DOHH2 (cell line): ENCODE measurements around the gene ZFAND3.

Experiments used
- H3F3A ChIP-seq: fragments of 200-600 bp; sonication (generic), shearing (Covaris generic); 2 replicates; pipeline ENCODE4 v1.6.0; 2016; ENCODE audit warnings: antibody characterized with exemption, mild to moderate bottlenecking; ENCODE audit not compliant: control insufficient read depth, insufficient read depth
- H3K27ac ChIP-seq: fragments of 200-600 bp; sonication (generic); 2 replicates; pipeline ENCODE4 v1.5.1; 2014; ENCODE audit warnings: low read depth, mild to moderate bottlenecking, low read length, moderate library complexity
- H3K27me3 ChIP-seq: fragments of 200-600 bp; sonication (generic); 2 replicates; pipeline ENCODE4 v1.6.1; 2014; ENCODE audit warnings: mild to moderate bottlenecking, low read length, mixed read lengths; ENCODE audit not compliant: control insufficient read depth
- H3K36me3 ChIP-seq: fragments of 200-600 bp; sonication (generic); 2 replicates; pipeline ENCODE4 v1.6.1; 2014; ENCODE audit warnings: mild to moderate bottlenecking, low read length, moderate library complexity, mixed read lengths; ENCODE audit not compliant: control insufficient read depth
- H3K4me1 ChIP-seq: fragments of 200-600 bp; sonication (generic); 2 replicates; pipeline ENCODE4 v1.6.1; 2014; ENCODE audit warnings: mild to moderate bottlenecking, low read length, mixed read lengths; ENCODE audit not compliant: control insufficient read depth
- H3K4me2 ChIP-seq: fragments of 200-600 bp; sonication (generic); 2 replicates; pipeline ENCODE4 v1.6.0; 2014; ENCODE audit warnings: mild to moderate bottlenecking, low read length, moderate library complexity
- H3K4me3 ChIP-seq: fragments of 200-600 bp; sonication (generic); 2 replicates; pipeline ENCODE4 v1.5.1; 2014; ENCODE audit warnings: mild to moderate bottlenecking, low read length, mixed read lengths
- H3K79me2 ChIP-seq: fragments of 200-600 bp; sonication (generic); 2 replicates; pipeline ENCODE4 v1.6.1; 2014; ENCODE audit warnings: mild to moderate bottlenecking, low read length, mixed read lengths; ENCODE audit not compliant: control insufficient read depth
- H3K9me2 ChIP-seq: fragments of 200-600 bp; sonication (generic); replicated peaks from 2 replicates; pipeline ENCODE4 v1.6.1; 2014; ENCODE audit warnings: mild to moderate bottlenecking, low read length, mixed read lengths; ENCODE audit not compliant: control insufficient read depth
- H3K9me3 ChIP-seq: fragments of 200-600 bp; sonication (generic); 2 replicates; pipeline ENCODE4 v1.6.1; 2014; ENCODE audit warnings: antibody characterized with exemption, low read length, mixed read lengths; ENCODE audit not compliant: control insufficient read depth, insufficient read depth
- H4K20me1 ChIP-seq: fragments of 200-600 bp; sonication (generic); 2 replicates; pipeline ENCODE4 v1.6.0; 2014; ENCODE audit warnings: low read depth, mild to moderate bottlenecking, antibody characterized with exemption, low read length, moderate library complexity; ENCODE audit not compliant: control insufficient read depth, insufficient read depth
- EZH2phosphoT487 ChIP-seq: fragments of 200-600 bp; sonication (generic); IDR thresholded peaks from 2 replicates; pipeline ENCODE4 v1.6.1; 2017; ENCODE audit warnings: borderline replicate concordance, mild to moderate bottlenecking, antibody characterized with exemption, low read length, moderate library complexity, mixed read lengths
- TF ChIP-seq, protein P1 (sequence below): fragments of 200-600 bp; sonication (generic); IDR thresholded peaks from one replicate; pipeline ENCODE4 v1.5.1; 2014; ENCODE audit warnings: antibody characterized with exemption, mild to moderate bottlenecking, low read depth, low read length; ENCODE audit not compliant: poor library complexity, severe bottlenecking

Gene ZFAND3

DNA sequence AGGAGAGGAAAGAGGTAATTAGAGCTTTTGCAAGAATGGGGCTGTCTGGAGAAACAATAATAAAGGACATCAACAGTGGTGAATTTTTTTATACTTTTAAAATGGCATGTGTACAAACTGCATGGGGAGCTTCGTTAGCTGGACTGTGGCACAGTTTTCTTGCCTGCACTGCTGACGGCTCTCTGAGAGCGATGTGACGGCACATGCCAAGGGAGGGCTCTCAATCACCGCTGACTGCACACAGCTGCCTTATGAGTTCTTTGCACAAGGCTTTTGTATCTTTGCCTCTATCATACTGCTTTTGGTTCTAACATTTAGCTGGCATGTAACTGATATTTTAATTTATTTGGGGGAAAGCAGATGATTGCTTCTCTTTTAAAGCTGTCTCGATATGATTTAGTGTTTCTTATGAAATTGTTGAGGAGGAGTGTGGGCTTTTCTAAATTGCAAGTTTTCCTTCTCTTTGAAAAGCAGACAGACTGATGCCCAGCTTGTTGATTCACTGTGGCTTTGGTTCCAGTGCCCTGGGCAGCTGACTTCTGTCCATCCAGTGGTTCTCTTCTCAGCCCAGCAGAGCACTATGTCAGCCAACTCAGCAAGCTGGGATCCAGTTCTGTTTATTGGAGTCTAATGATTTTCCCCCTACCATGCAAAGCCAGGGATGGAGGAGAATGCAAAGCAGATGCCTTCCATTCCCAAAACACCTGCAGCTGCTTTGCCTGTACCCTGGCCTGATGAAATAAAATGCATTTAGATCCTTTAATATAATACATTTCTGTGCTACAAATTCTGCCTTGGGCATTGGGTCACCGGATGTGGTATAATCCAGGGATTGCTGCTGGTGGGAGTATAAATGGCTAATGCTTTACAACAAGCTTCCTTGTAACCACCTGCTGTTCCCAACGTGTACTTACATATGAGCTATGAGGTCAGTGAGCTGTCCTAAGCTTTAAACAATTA, 323.9 kb downstream of the ZFAND3 start:
- Histone ChIP-seq H3F3A (no peaks in the 10 kb centered on the region), H3K27ac (no peak overlapping the region), H3K9me2 (no peaks in the 10 kb centered on the region), H3K27me3 (no peaks in the 10 kb centered on the region), H4K20me1 (no peaks in the 10 kb centered on the region), H3K4me3 (no peak overlapping the region), H3K36me3 (no peaks in the 10 kb centered on the region), H3K9me3 (no peaks in the 10 kb centered on the region), H3K4me2 (no peak overlapping the region), H3K79me2 (no peaks in the 10 kb centered on the region), H3K4me1 (no peaks in the 10 kb centered on the region)
- no peak for TF ChIP-seq EZH2phosphoT487
- TF ChIP-seq, protein P1, sequence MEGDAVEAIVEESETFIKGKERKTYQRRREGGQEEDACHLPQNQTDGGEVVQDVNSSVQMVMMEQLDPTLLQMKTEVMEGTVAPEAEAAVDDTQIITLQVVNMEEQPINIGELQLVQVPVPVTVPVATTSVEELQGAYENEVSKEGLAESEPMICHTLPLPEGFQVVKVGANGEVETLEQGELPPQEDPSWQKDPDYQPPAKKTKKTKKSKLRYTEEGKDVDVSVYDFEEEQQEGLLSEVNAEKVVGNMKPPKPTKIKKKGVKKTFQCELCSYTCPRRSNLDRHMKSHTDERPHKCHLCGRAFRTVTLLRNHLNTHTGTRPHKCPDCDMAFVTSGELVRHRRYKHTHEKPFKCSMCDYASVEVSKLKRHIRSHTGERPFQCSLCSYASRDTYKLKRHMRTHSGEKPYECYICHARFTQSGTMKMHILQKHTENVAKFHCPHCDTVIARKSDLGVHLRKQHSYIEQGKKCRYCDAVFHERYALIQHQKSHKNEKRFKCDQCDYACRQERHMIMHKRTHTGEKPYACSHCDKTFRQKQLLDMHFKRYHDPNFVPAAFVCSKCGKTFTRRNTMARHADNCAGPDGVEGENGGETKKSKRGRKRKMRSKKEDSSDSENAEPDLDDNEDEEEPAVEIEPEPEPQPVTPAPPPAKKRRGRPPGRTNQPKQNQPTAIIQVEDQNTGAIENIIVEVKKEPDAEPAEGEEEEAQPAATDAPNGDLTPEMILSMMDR: no peak

DNA sequence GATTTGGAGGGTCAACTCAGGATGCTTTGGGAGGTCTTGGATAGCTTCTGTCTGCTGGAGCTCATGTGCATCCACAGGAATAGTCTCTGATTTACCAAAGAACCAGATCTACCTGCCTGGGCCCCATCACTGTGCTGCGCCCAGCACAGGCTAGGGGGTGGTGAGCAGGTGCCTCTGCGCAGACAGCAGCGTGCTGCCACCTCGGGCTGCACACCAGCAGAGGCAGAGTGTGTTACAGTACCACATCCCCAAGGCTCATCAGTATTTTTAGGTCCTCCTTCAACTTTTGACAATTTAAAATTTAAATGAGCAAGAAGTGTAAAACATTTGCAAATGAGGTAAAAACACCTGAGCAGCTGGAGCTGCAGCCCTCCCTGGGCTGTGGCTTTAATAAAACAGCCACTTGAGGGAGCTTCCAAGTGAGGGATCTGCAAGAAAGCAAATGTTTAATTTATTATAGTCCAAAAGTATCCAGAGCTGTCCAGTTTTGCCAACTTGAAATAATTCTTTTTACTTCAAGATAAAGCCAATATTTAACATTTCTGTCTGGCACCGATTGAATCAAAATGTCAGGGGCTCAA, 324.9 kb downstream of the ZFAND3 start:
- Histone ChIP-seq H3F3A (no peaks in the 10 kb centered on the region), H3K9me3 (no peaks in the 10 kb centered on the region), H3K27ac (no peak overlapping the region), H3K9me2 (no peaks in the 10 kb centered on the region), H3K79me2 (no peaks in the 10 kb centered on the region), H4K20me1 (no peaks in the 10 kb centered on the region), H3K4me2 (no peak overlapping the region), H3K27me3 (no peaks in the 10 kb centered on the region), H3K4me1 (no peaks in the 10 kb centered on the region), H3K4me3 (no peak overlapping the region), H3K36me3 (no peaks in the 10 kb centered on the region)
- TF ChIP-seq, protein P1: no peak
- no peak for TF ChIP-seq EZH2phosphoT487

DNA sequence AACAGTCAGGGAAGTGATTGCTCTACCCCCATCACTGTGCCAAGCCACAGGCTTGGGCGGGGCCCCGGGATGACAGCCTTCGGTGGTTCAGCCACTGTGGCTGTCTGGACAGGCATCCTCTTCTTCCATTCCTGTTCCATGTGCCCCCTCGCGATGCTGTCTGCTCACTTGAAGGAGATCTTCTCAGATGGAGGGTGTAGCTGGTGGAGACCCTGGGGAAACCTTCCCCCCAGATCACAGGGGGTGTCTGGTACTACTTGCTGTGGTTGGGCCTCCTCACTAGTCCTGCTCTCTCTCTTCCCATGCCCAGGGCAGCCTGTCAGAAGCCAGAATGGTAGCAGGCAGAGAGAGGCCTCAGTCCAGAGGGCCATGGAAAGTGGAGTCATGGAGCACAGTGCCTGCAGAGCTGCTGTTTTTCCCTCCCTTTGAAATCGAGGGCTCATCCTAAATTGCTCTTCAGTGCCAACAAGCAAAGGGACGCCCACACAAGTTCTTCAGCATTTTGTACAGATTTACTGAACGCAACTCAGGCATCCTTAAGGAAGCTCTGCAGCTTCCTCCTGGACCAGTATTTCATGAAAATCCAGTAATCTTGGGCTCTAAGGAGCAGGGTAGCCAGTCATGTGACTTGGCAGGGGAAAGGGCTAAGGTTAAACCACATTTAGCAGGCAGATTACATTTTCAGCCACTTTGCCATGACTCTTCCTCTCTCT, 326.6 kb downstream of the ZFAND3 start:
- H3K79me2 ChIP-seq: no peaks in the 10 kb centered on the region
- no peaks in the 10 kb centered on the region for H3K36me3 ChIP-seq
- no peak overlapping the region for H3K4me3 ChIP-seq
- no peak overlapping the region for H3K4me2 ChIP-seq
- no peaks in the 10 kb centered on the region for H3K9me3 ChIP-seq
- no peaks in the 10 kb centered on the region for H3K4me1 ChIP-seq
- H3K9me2 ChIP-seq: no peaks in the 10 kb centered on the region
- no peaks in the 10 kb centered on the region for H4K20me1 ChIP-seq
- no peaks in the 10 kb centered on the region for H3K27me3 ChIP-seq
- H3K27ac ChIP-seq: no peak overlapping the region
- H3F3A ChIP-seq: no peaks in the 10 kb centered on the region
- TF ChIP-seq, protein P1: no peak
- TF ChIP-seq EZH2phosphoT487: no peak
